T47D (cell line): ENCODE measurements around the gene NADK.
"Not testable (repeated sequence)": the region's sequence is repeated elsewhere in the genome, so short reads cannot be mapped to it uniquely, and the experiment has no call there.

Experiments
- DNase-seq, 2 experiments: peaks; one replicate each; pipeline versions ENCODE4 v3.0.0 to v3.0.0-alpha.2; 2011 to 2012; ENCODE audit warnings: low read depth in 1 of 2, low spot score in 1 of 2
- JUND ChIP-seq: IDR thresholded peaks from 2 replicates; pipeline ENCODE4 v1.6.1; 2012; ENCODE audit warnings: low read depth
- in situ Hi-C: cut with HindIII; loops from 2 replicates; pipeline ENCODE4 v1.10.0; 2016; ENCODE audit warnings: low sequenced_read_pairs, low pct_unique_long_range_greater_than_20kb

Gene NADK

GRCh38 chr1:1757422-1758058 lies 20.7 kb downstream of the NADK start:
- no peak for DNase-seq
- in situ Hi-C loops = no loop called here
- no peak for TF ChIP-seq JUND

GRCh38 chr1:1756661-1757421 lies 21.4 kb downstream of the NADK start:
- in situ Hi-C loops = no loop called here
- no peak for TF ChIP-seq JUND
- DNase-seq = no peak

GRCh38 chr1:1755852-1756251 lies 22.4 kb downstream of the NADK start:
- no peak for DNase-seq
- in situ Hi-C loops = no loop called here
- TF ChIP-seq JUND = no peak

GRCh38 chr1:1755426-1755825 lies 22.8 kb downstream of the NADK start:
- in situ Hi-C loops = no loop called here
- DNase-seq = no peak
- no peak for TF ChIP-seq JUND

GRCh38 chr1:1754051-1754815 lies 24.0 kb downstream of the NADK start:
- in situ Hi-C loops = no loop called here
- no peak for TF ChIP-seq JUND
- DNase-seq = no peak

- no peak for TF ChIP-seq JUND
- in situ Hi-C loops = no loop called here
- DNase-seq = no peak
Observed at GRCh38 chr1:1753607-1754005, 24.7 kb downstream of the NADK start.

GRCh38 chr1:1752636-1753606 lies 25.3 kb downstream of the NADK start:
- DNase-seq = no peak
- in situ Hi-C loops = no loop called here
- TF ChIP-seq JUND = no peak

- DNase-seq = no peak
- in situ Hi-C loops = no loop called here
- TF ChIP-seq JUND = no peak
Observed at GRCh38 chr1:1752190-1752589, 26.1 kb downstream of the NADK start.

GRCh38 chr1:1749941-1750340 lies 28.3 kb downstream of the NADK start:
- DNase-seq, in situ Hi-C loops: not testable (repeated sequence)

GRCh38 chr1:1748686-1749321 lies 29.5 kb downstream of the NADK start:
- no peak for TF ChIP-seq JUND
- DNase-seq = no peak
- in situ Hi-C loops = no loop called here

- in situ Hi-C loops, DNase-seq: not testable (repeated sequence)
Observed at GRCh38 chr1:1746566-1746909, 31.7 kb downstream of the NADK start.
